H9 (cell line): ENCODE results near the gene CCDC157. TPM values are rescaled to one million over a fixed set of nuclear protein-coding genes. Genes with fewer than 3 reads are reported as not detected.

Experiments
- DNase-seq: peaks from one replicate; pipeline ENCODE4 v3.0.0-alpha.2; 2017
- H2AFZ ChIP-seq: one replicate; pipeline ENCODE4 v1.6.1; 2013; ENCODE audit warnings: mild to moderate bottlenecking, low read length, control low read depth, moderate library complexity
- H2AK5ac ChIP-seq: 2 replicates; pipeline ENCODE4 v1.6.1; 2013; ENCODE audit warnings: low read length, control low read depth, mixed read lengths; ENCODE audit not compliant: insufficient read length
- H2BK120ac ChIP-seq: one replicate; pipeline ENCODE4 v1.6.1; 2013; ENCODE audit warnings: low read depth, mild to moderate bottlenecking, low read length, control low read depth, inconsistent platforms; ENCODE audit not compliant: poor library complexity, severe bottlenecking
- H2BK12ac ChIP-seq: 2 replicates; pipeline ENCODE4 v1.6.1; 2013; ENCODE audit warnings: low read length, control low read depth, mixed read lengths, low read depth; ENCODE audit not compliant: insufficient read length
- H2BK15ac ChIP-seq: 2 replicates; pipeline ENCODE4 v1.6.1; 2013; ENCODE audit warnings: low read depth, low read length, control low read depth
- H2BK20ac ChIP-seq: one replicate; pipeline ENCODE4 v1.6.1; 2013; ENCODE audit warnings: low read depth, mild to moderate bottlenecking, low read length, control low read depth, inconsistent platforms; ENCODE audit not compliant: poor library complexity, severe bottlenecking
- H2BK5ac ChIP-seq: 2 replicates; pipeline ENCODE4 v1.6.1; 2013; ENCODE audit warnings: low read length, control low read depth, mixed read lengths; ENCODE audit not compliant: insufficient read length
- H3K14ac ChIP-seq: 2 replicates; pipeline ENCODE4 v1.6.1; 2013; ENCODE audit warnings: low read length, control low read depth; ENCODE audit not compliant: insufficient read depth
- H3K18ac ChIP-seq: 2 replicates; pipeline ENCODE4 v1.6.1; 2013; ENCODE audit warnings: low read depth, mild to moderate bottlenecking, mixed read lengths, low read length, control low read depth; ENCODE audit not compliant: insufficient read length
- H3K23ac ChIP-seq: 2 replicates; pipeline ENCODE4 v1.6.1; 2013; ENCODE audit warnings: low read length, control low read depth, mixed read lengths, low read depth; ENCODE audit not compliant: insufficient read length
- H3K23me2 ChIP-seq: 2 replicates; pipeline ENCODE4 v1.6.1; 2013; ENCODE audit warnings: low read depth, mild to moderate bottlenecking, mixed read lengths, low read length, control low read depth; ENCODE audit not compliant: insufficient read length, poor library complexity, severe bottlenecking
- H3K27ac ChIP-seq: 2 replicates; pipeline ENCODE4 v1.5.1; 2013; ENCODE audit warnings: low read length, control low read depth, mixed read lengths, low read depth; ENCODE audit not compliant: insufficient read length
- H3K27me3 ChIP-seq: 2 replicates; pipeline ENCODE4 v1.6.1; 2013; ENCODE audit warnings: low read length, control low read depth, inconsistent platforms; ENCODE audit not compliant: insufficient read depth
- H3K4ac ChIP-seq: 2 replicates; pipeline ENCODE4 v1.6.1; 2013; ENCODE audit warnings: low read depth, mild to moderate bottlenecking, control low read depth, inconsistent platforms, low read length, moderate library complexity
- H3K4me1 ChIP-seq: 2 replicates; pipeline ENCODE4 v1.6.1; 2013; ENCODE audit warnings: low read length, control low read depth, inconsistent platforms; ENCODE audit not compliant: insufficient read depth
- H3K4me2 ChIP-seq: 2 replicates; pipeline ENCODE4 v1.6.1; 2013; ENCODE audit warnings: low read length, control low read depth, mixed read lengths; ENCODE audit not compliant: insufficient read length, insufficient read depth
- H3K56ac ChIP-seq: 2 replicates; pipeline ENCODE4 v1.6.1; 2013; ENCODE audit warnings: low read depth, mild to moderate bottlenecking, mixed read lengths, low read length, control low read depth; ENCODE audit not compliant: insufficient read length
- H3K79me1 ChIP-seq: 2 replicates; pipeline ENCODE4 v1.6.1; 2013; ENCODE audit warnings: low read depth, mild to moderate bottlenecking, moderate library complexity, low read length, control low read depth, inconsistent platforms; ENCODE audit not compliant: insufficient read depth, poor library complexity, severe bottlenecking
- H3K79me2 ChIP-seq: 2 replicates; pipeline ENCODE4 v1.6.1; 2013; ENCODE audit warnings: low read length, control low read depth, inconsistent platforms; ENCODE audit not compliant: insufficient read depth
- H3K9ac ChIP-seq: 2 replicates; pipeline ENCODE4 v1.6.1; 2013; ENCODE audit warnings: low read length, control low read depth, mixed read lengths; ENCODE audit not compliant: insufficient read length; ENCODE audit errors: extremely low read depth
- H3K9me3 ChIP-seq: one replicate; pipeline ENCODE4 v1.6.1; 2013; ENCODE audit warnings: low read depth, low read length, inconsistent platforms; ENCODE audit not compliant: control insufficient read depth
- H3T11ph ChIP-seq: one replicate; pipeline ENCODE4 v1.6.1; 2013; ENCODE audit warnings: mild to moderate bottlenecking, low read length, control low read depth, inconsistent platforms
- H4K20me1 ChIP-seq: one replicate; pipeline ENCODE4 v1.6.1; 2013; ENCODE audit not compliant: control insufficient read depth, insufficient read length, insufficient read depth
- H4K5ac ChIP-seq: 2 replicates; pipeline ENCODE4 v1.6.1; 2013; ENCODE audit warnings: low read depth, mild to moderate bottlenecking, mixed read lengths, low read length, control low read depth; ENCODE audit not compliant: insufficient read length
- H4K8ac ChIP-seq: replicated peaks from 2 replicates; pipeline ENCODE4 v1.6.1; 2013; ENCODE audit warnings: low read length, control low read depth, mixed read lengths, low read depth; ENCODE audit not compliant: insufficient read length
- H4K91ac ChIP-seq: 2 replicates; pipeline ENCODE4 v1.6.1; 2013; ENCODE audit warnings: low read depth, mild to moderate bottlenecking, moderate library complexity, mixed read lengths, low read length, control low read depth; ENCODE audit not compliant: insufficient read length
- H3K27ac Mint-ChIP-seq, 3 experiments: 2 replicates in 2 of 3; 3 replicates in 1 of 3; pipeline ENCODE4 v1.8.0; 2020 to 2021; ENCODE audit warnings: mixed read lengths in 3 of 3, mild to moderate bottlenecking in 1 of 3, moderate library complexity in 1 of 3
- H3K27me3 Mint-ChIP-seq: 2 replicates; pipeline ENCODE4 v1.8.0; 2021; ENCODE audit warnings: low read depth, mild to moderate bottlenecking, moderate library complexity, mixed read lengths
- H3K36me3 Mint-ChIP-seq, 3 experiments: 2 replicates in 2 of 3; 3 replicates in 1 of 3; pipeline ENCODE4 v1.8.0; 2020 to 2021; ENCODE audit warnings: low read depth in 3 of 3, mixed read lengths in 3 of 3; ENCODE audit not compliant: insufficient read depth in 1 of 3
- H3K4me1 Mint-ChIP-seq, 2 experiments: 2 replicates each; pipeline ENCODE4 v1.8.0; 2020; ENCODE audit warnings: mixed read lengths in 2 of 2
- H3K4me3 Mint-ChIP-seq, 2 experiments: 2 replicates in 1 of 2; 3 replicates in 1 of 2; pipeline ENCODE4 v1.8.0; 2020 to 2021; ENCODE audit warnings: mild to moderate bottlenecking in 2 of 2, mixed read lengths in 2 of 2, moderate library complexity in 1 of 2
- H3K9me3 Mint-ChIP-seq, 2 experiments: 2 replicates in 1 of 2; 3 replicates in 1 of 2; pipeline ENCODE4 v1.8.0; 2020; ENCODE audit warnings: mild to moderate bottlenecking in 2 of 2, mixed read lengths in 2 of 2, moderate library complexity in 1 of 2
- CTCF ChIP-seq: fragments of 200-600 bp; sonication (generic); conservative IDR thresholded peaks from 3 replicates; pipeline ENCODE4 v1.8.0; 2021; ENCODE audit warnings: antibody characterized with exemption, mild to moderate bottlenecking
- WGBS: extraction: QIAGEN DNeasy Blood & Tissue Kit; methylation state at CpG from one replicate; pipeline ENCODE4 v1.1.7; 2013; ENCODE audit warnings: missing lambda C conversion rate, low lambda C conversion rate, mixed read lengths; ENCODE audit not compliant: insufficient read length; ENCODE audit errors: extremely low coverage; 5-methylcytosine and 5-hydroxymethylcytosine counted together
- total RNA-seq: library from RNA; stranded (reverse); gene quantifications from 2 replicates; pipeline ENCODE4 v1.2.1, GENCODE V29; 2021

The CCDC157 gene
- total RNA-seq, 1 experiment from 2014 or later, result 4.3 TPM

DNA sequence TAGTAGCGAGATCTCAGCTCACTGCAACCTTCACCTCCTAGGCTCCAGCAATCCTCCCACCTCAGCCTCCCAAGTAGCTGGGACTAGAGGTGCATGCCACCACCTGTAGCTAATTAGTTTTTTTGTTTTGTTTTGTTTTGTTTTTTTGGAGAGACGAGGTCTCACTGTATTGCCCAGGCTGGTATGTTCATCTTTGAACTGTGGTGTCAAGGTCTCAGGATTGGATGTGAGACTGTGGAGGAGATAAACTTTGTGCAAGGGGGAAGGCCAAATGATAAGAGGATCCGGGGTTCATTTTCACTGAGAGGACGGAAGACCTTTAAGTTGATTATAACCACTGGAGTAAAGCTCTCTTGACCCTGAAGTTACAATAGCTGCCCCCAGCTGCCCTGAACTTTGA is 48.9 kb downstream of the CCDC157 start:
- no peaks in the 10 kb centered on the region for H3K79me2 ChIP-seq

More for the DNA sequence above, 48.9 kb downstream of the CCDC157 start:
- no peak overlapping the region for H3K4me2 ChIP-seq
- no peaks in the 10 kb centered on the region for H3K9me3 ChIP-seq
- no peak overlapping the region for H2AK5ac ChIP-seq
- H3K4me1 ChIP-seq, result no peaks in the 10 kb centered on the region; the same call in 1 of the 2 replicates
- no CpG with 5 or more reads among the region's 4 CpGs for WGBS
- no peak overlapping the region for H2BK12ac ChIP-seq
- H4K20me1 ChIP-seq, result no peaks in the 10 kb centered on the region
- Mint-ChIP-seq H3K4me3 (no peak overlapping the region), H3K4me1 (peaks cover 10 to 12% of the 10 kb centered on the region in 2 experiments), H3K27me3 (no peaks in the 10 kb centered on the region), H3K9me3 (no peaks in the 10 kb centered on the region; a peak in 1 of 5 replicates), H3K36me3 (peaks cover 2 to 46% (median 16%) of the 10 kb centered on the region in 3 experiments; a peak in 6 of 7 replicates), H3K27ac (peak overlapping the region in 1 of 3 experiments; percentile 29; a peak in 1 of 7 replicates)
- no peak overlapping the region for H4K8ac ChIP-seq
- H2BK15ac ChIP-seq, result no peak overlapping the region
- no peak overlapping the region for H3K56ac ChIP-seq
- no peak overlapping the region for H3K18ac ChIP-seq
- no peak overlapping the region for H4K91ac ChIP-seq
- H3K14ac ChIP-seq, result no peak overlapping the region
- no peak overlapping the region for H3K4ac ChIP-seq
- H3T11ph ChIP-seq, result no peak overlapping the region
- no peaks in the 10 kb centered on the region for H3K23me2 ChIP-seq
- no peak for TF ChIP-seq CTCF
- no peak overlapping the region for H2BK5ac ChIP-seq
- no peak overlapping the region for H2BK20ac ChIP-seq
- no peak overlapping the region for H2BK120ac ChIP-seq
- no peak overlapping the region for H4K5ac ChIP-seq
- H3K9ac ChIP-seq, result no peak overlapping the region
- H3K79me1 ChIP-seq, result no peaks in the 10 kb centered on the region
- no peak for DNase-seq
- H3K23ac ChIP-seq, result no peak overlapping the region
- no peak overlapping the region for H2AFZ ChIP-seq
- H3K27ac ChIP-seq, result no peak overlapping the region
- H3K27me3 ChIP-seq, result no peaks in the 10 kb centered on the region
